LNCaP clone FGC (cell line): Measurements from ENCODE around the gene PCNT.

Experiments
- DNase-seq: peaks from one replicate; pipeline ENCODE4 v3.0.0-alpha.2; 2011; ENCODE audit warnings: low read depth
- H3K4me3 ChIP-seq: 2 replicates; pipeline ENCODE4 v1.5.1; 2011; ENCODE audit warnings: mild to moderate bottlenecking, low read depth, low read length, control low read depth
- CTCF ChIP-seq: IDR thresholded peaks from 2 replicates; pipeline ENCODE4 v1.5.1; 2012; ENCODE audit warnings: mild to moderate bottlenecking; ENCODE audit not compliant: control insufficient read depth, insufficient read depth; ENCODE audit errors: extremely low read depth

The PCNT gene

GRCh38 chr21:46438241-46438640 is 114.3 kb downstream of the PCNT start:
- DNase-seq = no peak
- TF ChIP-seq CTCF = no peak
- H3K4me3 ChIP-seq = no peak overlapping the region

- DNase-seq = no peak
- H3K4me3 ChIP-seq = no peak overlapping the region
- TF ChIP-seq CTCF = no peak
Measured at GRCh38 chr21:46439906-46440305, 116.0 kb downstream of the PCNT start.

GRCh38 chr21:46441331-46441730 is 117.4 kb downstream of the PCNT start:
- H3K4me3 ChIP-seq = no peak overlapping the region
- TF ChIP-seq CTCF = no peak
- DNase-seq = no peak

GRCh38 chr21:46441961-46442498 is 118.1 kb downstream of the PCNT start:
- H3K4me3 ChIP-seq = no peak overlapping the region
- no peak for TF ChIP-seq CTCF
- no peak for DNase-seq

GRCh38 chr21:46442938-46443337 is 119.0 kb downstream of the PCNT start:
- no peak overlapping the region for H3K4me3 ChIP-seq
- no peak for DNase-seq
- TF ChIP-seq CTCF = no peak

GRCh38 chr21:46443910-46444309 is 120.0 kb downstream of the PCNT start:
- DNase-seq = no peak

More at GRCh38 chr21:46443910-46444309, 120.0 kb downstream of the PCNT start:
- TF ChIP-seq CTCF = no peak
- no peak overlapping the region for H3K4me3 ChIP-seq
